ENCODE results near the gene BANP.
"Not testable (repeated sequence)": the region's sequence is repeated elsewhere in the genome, so short reads cannot be mapped to it uniquely, and the experiment has no call there.

Gene BANP

GRCh38 chr16:88015806-88016140 is 64.5 kb downstream of the BANP start:
- no peak overlapping the region for H3K27ac ChIP-seq (ENCODE audit: low read length)
- H3K4me1 ChIP-seq (ENCODE audit: control insufficient read depth, insufficient read depth, low read length), result no peaks in the 10 kb centered on the region
- H3K27me3 ChIP-seq (ENCODE audit: control insufficient read depth, insufficient read depth, low read length), result no peaks in the 10 kb centered on the region
- no peaks in the 10 kb centered on the region for H3K9me3 ChIP-seq (ENCODE audit: control insufficient read depth, insufficient read depth, low read length)
- H3K36me3 ChIP-seq (ENCODE audit: control insufficient read depth, insufficient read depth, low read length), result peaks cover 4% of the 10 kb centered on the region
- DNase-seq (ENCODE audit: low read depth, low spot score), result no peak
- H3K4me3 ChIP-seq (ENCODE audit: low read length), result no peak overlapping the region
- WGBS (ENCODE audit: insufficient coverage, insufficient read length), result no CpG with 5 or more reads among the region's 9 CpGs

- H3K27ac ChIP-seq (ENCODE audit: low read length), result not testable (repeated sequence)
These were observed 65.2 kb downstream of the BANP start for GRCh38 chr16:88016386-88016785.

GRCh38 chr16:88016964-88017363 is 65.7 kb downstream of the BANP start:
- Histone ChIP-seq H3K9me3 (ENCODE audit: control insufficient read depth, insufficient read depth, low read length) (no peaks in the 10 kb centered on the region), H3K36me3 (ENCODE audit: control insufficient read depth, insufficient read depth, low read length) (peaks cover 2% of the 10 kb centered on the region; the same call in 1 of the 2 replicates), H3K4me1 (ENCODE audit: control insufficient read depth, insufficient read depth, low read length) (no peaks in the 10 kb centered on the region), H3K4me3 (ENCODE audit: low read length) (no peak overlapping the region), H3K27ac (ENCODE audit: low read length) (no peak overlapping the region), H3K27me3 (ENCODE audit: control insufficient read depth, insufficient read depth, low read length) (no peaks in the 10 kb centered on the region)
- no peak for DNase-seq (ENCODE audit: low read depth, low spot score)
- no CpG with 5 or more reads among the region's 11 CpGs for WGBS (ENCODE audit: insufficient coverage, insufficient read length)

More at GRCh38 chr16:88016386-88016785, 65.2 kb downstream of the BANP start:
- WGBS (ENCODE audit: insufficient coverage, insufficient read length), result no CpG with 5 or more reads among the region's 18 CpGs
- not testable (repeated sequence) for DNase-seq (ENCODE audit: low read depth, low spot score); H3K4me3 ChIP-seq (ENCODE audit: low read length); H3K36me3 ChIP-seq (ENCODE audit: control insufficient read depth, insufficient read depth, low read length); H3K27me3 ChIP-seq (ENCODE audit: control insufficient read depth, insufficient read depth, low read length); H3K9me3 ChIP-seq (ENCODE audit: control insufficient read depth, insufficient read depth, low read length); H3K4me1 ChIP-seq (ENCODE audit: control insufficient read depth, insufficient read depth, low read length)

- WGBS (ENCODE audit: insufficient coverage, insufficient read length), result no CpG with 5 or more reads among the region's 19 CpGs
- Histone ChIP-seq H3K36me3 (ENCODE audit: control insufficient read depth, insufficient read depth, low read length) (peaks cover 2% of the 10 kb centered on the region; the same call in 1 of the 2 replicates), H3K4me3 (ENCODE audit: low read length) (no peak overlapping the region)
These were observed 66.4 kb downstream of the BANP start for GRCh38 chr16:88017587-88018101.

GRCh38 chr16:88018382-88018781 is 67.1 kb downstream of the BANP start:
- H3K36me3 ChIP-seq (ENCODE audit: control insufficient read depth, insufficient read depth, low read length); H3K27ac ChIP-seq (ENCODE audit: low read length): not testable (repeated sequence)
- WGBS (ENCODE audit: insufficient coverage, insufficient read length), result no CpG with 5 or more reads among the region's 26 CpGs

More at GRCh38 chr16:88017587-88018101, 66.4 kb downstream of the BANP start:
- Histone ChIP-seq H3K27me3 (ENCODE audit: control insufficient read depth, insufficient read depth, low read length) (no peaks in the 10 kb centered on the region), H3K4me1 (ENCODE audit: control insufficient read depth, insufficient read depth, low read length) (no peaks in the 10 kb centered on the region), H3K9me3 (ENCODE audit: control insufficient read depth, insufficient read depth, low read length) (no peaks in the 10 kb centered on the region), H3K27ac (ENCODE audit: low read length) (no peak overlapping the region)
- DNase-seq (ENCODE audit: low read depth, low spot score), result no peak

GRCh38 chr16:88019041-88019820 is 68.0 kb downstream of the BANP start:
- not testable (repeated sequence) for H3K27me3 ChIP-seq (ENCODE audit: control insufficient read depth, insufficient read depth, low read length); H3K4me3 ChIP-seq (ENCODE audit: low read length); H3K9me3 ChIP-seq (ENCODE audit: control insufficient read depth, insufficient read depth, low read length); H3K4me1 ChIP-seq (ENCODE audit: control insufficient read depth, insufficient read depth, low read length); H3K36me3 ChIP-seq (ENCODE audit: control insufficient read depth, insufficient read depth, low read length); H3K27ac ChIP-seq (ENCODE audit: low read length); DNase-seq (ENCODE audit: low read depth, low spot score)
- no CpG with 5 or more reads among the region's 59 CpGs for WGBS (ENCODE audit: insufficient coverage, insufficient read length)

More at GRCh38 chr16:88018382-88018781, 67.1 kb downstream of the BANP start:
- H3K9me3 ChIP-seq (ENCODE audit: control insufficient read depth, insufficient read depth, low read length); H3K4me3 ChIP-seq (ENCODE audit: low read length); DNase-seq (ENCODE audit: low read depth, low spot score); H3K27me3 ChIP-seq (ENCODE audit: control insufficient read depth, insufficient read depth, low read length); H3K4me1 ChIP-seq (ENCODE audit: control insufficient read depth, insufficient read depth, low read length): not testable (repeated sequence)

- H3K36me3 ChIP-seq (ENCODE audit: control insufficient read depth, insufficient read depth, low read length), result no peaks in the 10 kb centered on the region; the same call in 1 of the 2 replicates
These were observed 68.7 kb downstream of the BANP start for GRCh38 chr16:88019821-88020515.

GRCh38 chr16:88020516-88020885 is 69.3 kb downstream of the BANP start:
- Histone ChIP-seq H3K27me3 (ENCODE audit: control insufficient read depth, insufficient read depth, low read length) (no peaks in the 10 kb centered on the region), H3K27ac (ENCODE audit: low read length) (no peak overlapping the region), H3K9me3 (ENCODE audit: control insufficient read depth, insufficient read depth, low read length) (no peaks in the 10 kb centered on the region), H3K36me3 (ENCODE audit: control insufficient read depth, insufficient read depth, low read length) (no peaks in the 10 kb centered on the region; the same call in 1 of the 2 replicates), H3K4me1 (ENCODE audit: control insufficient read depth, insufficient read depth, low read length) (no peaks in the 10 kb centered on the region), H3K4me3 (ENCODE audit: low read length) (no peak overlapping the region)
- DNase-seq (ENCODE audit: low read depth, low spot score), result no peak
- WGBS (ENCODE audit: insufficient coverage, insufficient read length), result no CpG with 5 or more reads among the region's 10 CpGs

More at GRCh38 chr16:88019821-88020515, 68.7 kb downstream of the BANP start:
- DNase-seq (ENCODE audit: low read depth, low spot score), result no peak
- Histone ChIP-seq H3K4me3 (ENCODE audit: low read length) (no peak overlapping the region), H3K27me3 (ENCODE audit: control insufficient read depth, insufficient read depth, low read length) (no peaks in the 10 kb centered on the region), H3K9me3 (ENCODE audit: control insufficient read depth, insufficient read depth, low read length) (no peaks in the 10 kb centered on the region), H3K27ac (ENCODE audit: low read length) (no peak overlapping the region), H3K4me1 (ENCODE audit: control insufficient read depth, insufficient read depth, low read length) (no peaks in the 10 kb centered on the region)
- no CpG with 5 or more reads among the region's 23 CpGs for WGBS (ENCODE audit: insufficient coverage, insufficient read length)

GRCh38 chr16:88021041-88021970 is 70.1 kb downstream of the BANP start:
- H3K4me1 ChIP-seq (ENCODE audit: control insufficient read depth, insufficient read depth, low read length); H3K9me3 ChIP-seq (ENCODE audit: control insufficient read depth, insufficient read depth, low read length); H3K36me3 ChIP-seq (ENCODE audit: control insufficient read depth, insufficient read depth, low read length); H3K27ac ChIP-seq (ENCODE audit: low read length); DNase-seq (ENCODE audit: low read depth, low spot score); H3K4me3 ChIP-seq (ENCODE audit: low read length); H3K27me3 ChIP-seq (ENCODE audit: control insufficient read depth, insufficient read depth, low read length): not testable (repeated sequence)
- WGBS (ENCODE audit: insufficient coverage, insufficient read length), result no CpG with 5 or more reads among the region's 26 CpGs

Measured in iPS DF 6.9 (cell line).